HepG2 (cell line): Measurements from ENCODE around the gene SDR39U1. TPM values are rescaled to one million over a fixed set of nuclear protein-coding genes. Genes with fewer than 3 reads are reported as not detected.
A peak's percentile ranks its signal among the peaks of the same experiment; 100 is the strongest.

ENCODE experiments used
- CBX1 ChIP-seq: IDR thresholded peaks from one replicate; pipeline ENCODE4 v1.6.1; 2016; ENCODE audit warnings: antibody characterized with exemption, low read depth
- DR1 ChIP-seq: sonication (generic); formaldehyde crosslinking; IDR thresholded peaks from 2 replicates; pipeline ENCODE4 v1.8.0; 2021; ENCODE audit warnings: mild to moderate bottlenecking, missing genetic modification reagents, inconsistent platforms
- EZH2 ChIP-seq: conservative IDR thresholded peaks from 2 replicates; pipeline ENCODE4 v1.6.1; 2012; ENCODE audit warnings: mild to moderate bottlenecking, low read depth, low read length, moderate library complexity
- FOSL1 ChIP-seq: sonication (generic); formaldehyde crosslinking; IDR thresholded peaks from 2 replicates; pipeline ENCODE4 v1.9.0; 2021; ENCODE audit warnings: missing genetic modification reagents, borderline replicate concordance
- GATAD2A ChIP-seq: IDR thresholded peaks from 2 replicates; pipeline ENCODE4 v1.6.1; 2016
- GRHL1 ChIP-seq: sonication (generic); formaldehyde crosslinking; conservative IDR thresholded peaks from 2 replicates; pipeline ENCODE4 v1.8.0; 2022; ENCODE audit warnings: missing genetic modification reagents
- HMG20A ChIP-seq: IDR thresholded peaks from 2 replicates; pipeline ENCODE4 v1.6.1; 2016; ENCODE audit warnings: borderline replicate concordance
- KLF16 ChIP-seq, 2 experiments: sonication (generic) in 1 of 2; formaldehyde crosslinking in 1 of 2; IDR thresholded peaks; 2 replicates each; pipeline versions ENCODE4 v1.6.1 to v1.8.0; 2016 to 2023; ENCODE audit warnings: missing genetic modification reagents in 2 of 2, missing compliant biosample characterization in 1 of 2
- PATZ1 ChIP-seq: sonication (generic); formaldehyde crosslinking; IDR thresholded peaks from 2 replicates; pipeline ENCODE4 v1.4.0; 2020; ENCODE audit warnings: missing genetic modification reagents
- PBX3 ChIP-seq: sonication (generic); formaldehyde crosslinking; IDR thresholded peaks from 2 replicates; pipeline ENCODE4 v1.8.1; 2023; ENCODE audit warnings: missing genetic modification reagents, inconsistent platforms, borderline replicate concordance
- POLR2AphosphoS2 ChIP-seq: IDR thresholded peaks from 2 replicates; pipeline ENCODE4 v1.6.1; 2011; ENCODE audit warnings: low read depth, low read length, improper control_type of control experiment
- SOX13 ChIP-seq, 3 experiments: fragments of 450-650 bp in 1 of 3; sonication (generic) in 1 of 3; formaldehyde crosslinking in 1 of 3; IDR thresholded peaks in 2 of 3; conservative IDR thresholded peaks in 1 of 3; 2 replicates each; pipeline versions ENCODE4 v1.5.0 to v1.6.1; 2016 to 2020; ENCODE audit warnings: antibody characterized with exemption in 1 of 3, mild to moderate bottlenecking in 1 of 3, missing compliant biosample characterization in 1 of 3, missing genetic modification reagents in 1 of 3, moderate library complexity in 1 of 3
- SSRP1 ChIP-seq: IDR thresholded peaks from 2 replicates; pipeline ENCODE4 v1.6.1; 2016; ENCODE audit warnings: control low read depth
- ZBTB42 ChIP-seq: sonication (generic); formaldehyde crosslinking; IDR thresholded peaks from 2 replicates; pipeline ENCODE4 v1.5.0; 2020; ENCODE audit warnings: mild to moderate bottlenecking, missing genetic modification reagents
- ZBTB7A ChIP-seq: sonication (generic); formaldehyde crosslinking; IDR thresholded peaks from 2 replicates; pipeline ENCODE4 v1.8.0; 2022; ENCODE audit warnings: mild to moderate bottlenecking, missing genetic modification reagents
- ZKSCAN8 ChIP-seq: IDR thresholded peaks from 2 replicates; pipeline ENCODE4 v1.6.1; 2016; ENCODE audit warnings: borderline replicate concordance, missing genetic modification reagents, missing compliant biosample characterization
- ZMYM3 ChIP-seq: sonication (generic); formaldehyde crosslinking; IDR thresholded peaks from 2 replicates; pipeline ENCODE4 v1.5.1; 2020; ENCODE audit warnings: mild to moderate bottlenecking, missing genetic modification reagents
- ZNF329 ChIP-seq: sonication (generic); formaldehyde crosslinking; IDR thresholded peaks from 2 replicates; pipeline ENCODE4 v1.9.0; 2021; ENCODE audit warnings: low read depth, mild to moderate bottlenecking, missing genetic modification reagents
- ZNF501 ChIP-seq: sonication (generic); formaldehyde crosslinking; IDR thresholded peaks from 2 replicates; pipeline ENCODE4 v1.5.1; 2020; ENCODE audit warnings: mild to moderate bottlenecking, moderate library complexity, missing genetic modification reagents
- ZNF614 ChIP-seq: IDR thresholded peaks from 2 replicates; pipeline ENCODE4 v1.6.1; 2018; ENCODE audit warnings: missing biosample characterization, missing genetic modification reagents, inconsistent platforms, borderline replicate concordance
- ZNF644 ChIP-seq: IDR thresholded peaks from 2 replicates; pipeline ENCODE4 v1.6.1; 2016; ENCODE audit warnings: low read depth
- ZNF713 ChIP-seq: sonication (generic); formaldehyde crosslinking; IDR thresholded peaks from 2 replicates; pipeline ENCODE4 v1.4.0; 2020; ENCODE audit warnings: mild to moderate bottlenecking, missing genetic modification reagents
- ZNF749 ChIP-seq: sonication (generic); formaldehyde crosslinking; IDR thresholded peaks from 2 replicates; pipeline ENCODE4 v1.8.0; 2022; ENCODE audit warnings: mild to moderate bottlenecking, missing genetic modification reagents, moderate library complexity, borderline replicate concordance
- ZNF773 ChIP-seq: sonication (generic); formaldehyde crosslinking; IDR thresholded peaks from 2 replicates; pipeline ENCODE4 v1.4.0; 2020; ENCODE audit warnings: missing genetic modification reagents, borderline replicate concordance
- ZNF850 ChIP-seq: sonication (generic); formaldehyde crosslinking; conservative IDR thresholded peaks from 2 replicates; pipeline ENCODE4 v1.9.0; 2021; ENCODE audit warnings: mild to moderate bottlenecking, missing genetic modification reagents
- polyA plus RNA-seq, 8 experiments: library from polyadenylated mRNA; depleted of rRNA in 3 of 8; stranded (reverse) in 7 of 8; unstranded in 1 of 8; fragments of >200 nt; fragmentation: Illumina TruSeq in 4 of 8; extraction: Trizol in 4 of 8; gene quantifications; 2 replicates each; pipeline versions ENCODE4 v1.2.1 to v1.2.3, GENCODE V29; 2011 to 2016; ENCODE audit warnings: low read depth in 4 of 8, missing spikeins in 1 of 8, mixed read lengths in 1 of 8; ENCODE audit not compliant: insufficient read depth in 1 of 8
- total RNA-seq, 5 experiments: library from RNA; depleted of rRNA; stranded (reverse); fragments of >200 nt; fragmentation: Illumina TruSeq; extraction: Trizol; gene quantifications; 2 replicates each; pipeline ENCODE4 v1.2.3, GENCODE V29; 2016; ENCODE audit warnings: low read depth in 1 of 5

SDR39U1 gene
- total and polyA plus RNA-seq, 2 of the 13 experiments (the other 11 are each of a cell fraction or from before 2014, with no cell fraction given): 34.4 to 129 TPM

- no peak for TF ChIP-seq ZNF614 (CRISPR knock-in tag)
- no peak for TF ChIP-seq ZNF501 (CRISPR knock-in tag)
- TF ChIP-seq DR1: no peak
- TF ChIP-seq ZNF713 (CRISPR knock-in tag): no peak
- no peak for TF ChIP-seq FOSL1
- TF ChIP-seq ZNF850 (CRISPR knock-in tag): no peak
- no peak for TF ChIP-seq EZH2
- TF ChIP-seq ZBTB42 (CRISPR knock-in tag): no peak
- TF ChIP-seq GATAD2A (CRISPR knock-in tag): no peak
- no peak for TF ChIP-seq GRHL1 (CRISPR knock-in tag)
- no peak for TF ChIP-seq ZBTB7A
- no peak for TF ChIP-seq PBX3 (CRISPR knock-in tag)
- TF ChIP-seq ZNF644 (CRISPR knock-in tag): no peak
- TF ChIP-seq ZNF749 (CRISPR knock-in tag): no peak
- no peak for TF ChIP-seq HMG20A (CRISPR knock-in tag)
- TF ChIP-seq SOX13 (IDR thresholded peaks at IDR 0.05): no peak
- TF ChIP-seq SOX13 (CRISPR knock-in tag; conservative IDR thresholded peaks at IDR 0.05 in 1 of 2, IDR thresholded peaks at IDR 0.05 in 1 of 2): no peak; a peak in 1 of 4 replicates
- no peak for TF ChIP-seq ZMYM3 (CRISPR knock-in tag)
- TF ChIP-seq KLF16 (CRISPR knock-in tag; IDR thresholded peaks at IDR 0.05): no peak
- TF ChIP-seq PATZ1: no peak
- no peak for TF ChIP-seq SSRP1
- no peak for TF ChIP-seq ZKSCAN8
- TF ChIP-seq CBX1: no peak
- TF ChIP-seq POLR2AphosphoS2: no peak
- no peak for TF ChIP-seq ZNF773
- 0 out of 2 replicates have a peak, but pooled peaks have one; percentile 14 for TF ChIP-seq ZNF329 (CRISPR knock-in tag)
These were observed 583 bp upstream of the SDR39U1 start (continued) for GRCh38 chr14:24443053-24443665.
